ENCODE measurements around the gene NCDN.

- TF ChIP-seq, protein P1, sequence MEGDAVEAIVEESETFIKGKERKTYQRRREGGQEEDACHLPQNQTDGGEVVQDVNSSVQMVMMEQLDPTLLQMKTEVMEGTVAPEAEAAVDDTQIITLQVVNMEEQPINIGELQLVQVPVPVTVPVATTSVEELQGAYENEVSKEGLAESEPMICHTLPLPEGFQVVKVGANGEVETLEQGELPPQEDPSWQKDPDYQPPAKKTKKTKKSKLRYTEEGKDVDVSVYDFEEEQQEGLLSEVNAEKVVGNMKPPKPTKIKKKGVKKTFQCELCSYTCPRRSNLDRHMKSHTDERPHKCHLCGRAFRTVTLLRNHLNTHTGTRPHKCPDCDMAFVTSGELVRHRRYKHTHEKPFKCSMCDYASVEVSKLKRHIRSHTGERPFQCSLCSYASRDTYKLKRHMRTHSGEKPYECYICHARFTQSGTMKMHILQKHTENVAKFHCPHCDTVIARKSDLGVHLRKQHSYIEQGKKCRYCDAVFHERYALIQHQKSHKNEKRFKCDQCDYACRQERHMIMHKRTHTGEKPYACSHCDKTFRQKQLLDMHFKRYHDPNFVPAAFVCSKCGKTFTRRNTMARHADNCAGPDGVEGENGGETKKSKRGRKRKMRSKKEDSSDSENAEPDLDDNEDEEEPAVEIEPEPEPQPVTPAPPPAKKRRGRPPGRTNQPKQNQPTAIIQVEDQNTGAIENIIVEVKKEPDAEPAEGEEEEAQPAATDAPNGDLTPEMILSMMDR (IDR thresholded peaks at IDR 0.05; ENCODE audit: poor library complexity): peak; percentile 88
- no peak for TF ChIP-seq EZH2 (IDR thresholded peaks at IDR 0.05; ENCODE audit: borderline replicate concordance)
Observed at GRCh38 chr1:35568975-35569395, 11.4 kb downstream of the NCDN start.
